Transverse colon (tissue), 4 donors: ENCODE measurements around the gene CCDC70.

Experiments
- CTCF ChIP-seq, 5 experiments: fragments of 200-600 bp in 3 of 5; fragments of 450-650 bp in 2 of 5; sonication (generic) in 3 of 5; IDR thresholded peaks; 1 replicate in 2 of 5; 2 replicates in 3 of 5; pipeline ENCODE4 v1.5.1; 2016 to 2017; ENCODE audit warnings: antibody characterized with exemption in 5 of 5, inconsistent platforms in 3 of 5, mild to moderate bottlenecking in 2 of 5, moderate library complexity in 1 of 5
- EP300 ChIP-seq: sonication (generic); formaldehyde crosslinking; IDR thresholded peaks from one replicate; pipeline ENCODE4 v1.6.1; 2017; ENCODE audit warnings: antibody characterized with exemption, low read depth
- POLR2AphosphoS5 ChIP-seq, 3 donors: sonication (generic); formaldehyde crosslinking; IDR thresholded peaks; one replicate each; pipeline ENCODE4 v1.6.1; 2016; ENCODE audit warnings: antibody characterized with exemption in 3 of 3

GRCh38 chr13:51912091-51912490 is 50.3 kb downstream of the CCDC70 start:
- TF ChIP-seq POLR2AphosphoS5 (IDR thresholded peaks at IDR 0.05), result no peak
- TF ChIP-seq EP300, result no peak
- TF ChIP-seq CTCF (IDR thresholded peaks at IDR 0.05), result no peak
